NT2/D1 (cell line): ENCODE results near the gene DYRK1A.

Experiments
- DNase-seq: peaks from one replicate; pipeline ENCODE4 v3.0.0-alpha.2; 2011; ENCODE audit warnings: low read depth, low spot score
- H3K27me3 ChIP-seq: 2 replicates; pipeline ENCODE4 v1.6.0; 2011; ENCODE audit warnings: mild to moderate bottlenecking; ENCODE audit not compliant: insufficient read length, insufficient read depth
- H3K36me3 ChIP-seq: 2 replicates; pipeline ENCODE4 v1.6.1; 2011; ENCODE audit warnings: mild to moderate bottlenecking, low read length, mixed read lengths; ENCODE audit not compliant: insufficient read depth, insufficient read length
- H3K4me1 ChIP-seq: 2 replicates; pipeline ENCODE4 v1.5.1; 2011; ENCODE audit not compliant: insufficient read depth, insufficient read length
- H3K4me3 ChIP-seq: 2 replicates; pipeline ENCODE4 v1.5.1; 2011; ENCODE audit warnings: low read depth; ENCODE audit not compliant: insufficient read length
- H3K9ac ChIP-seq: 2 replicates; pipeline ENCODE4 v1.6.0; 2011; ENCODE audit warnings: low read depth; ENCODE audit not compliant: insufficient read length
- H3K9me3 ChIP-seq: 2 replicates; pipeline ENCODE4 v1.5.1; 2011; ENCODE audit warnings: mild to moderate bottlenecking, low read length; ENCODE audit not compliant: insufficient read depth
- SUZ12 ChIP-seq: IDR thresholded peaks from 2 replicates; pipeline ENCODE4 v1.6.1; 2011; ENCODE audit not compliant: insufficient read length, insufficient read depth; ENCODE audit errors: extremely low read depth
- YY1 ChIP-seq: IDR thresholded peaks from 2 replicates; pipeline ENCODE4 v1.6.1; 2011; ENCODE audit not compliant: insufficient read length, insufficient read depth
- ZNF274 ChIP-seq: IDR thresholded peaks from 2 replicates; pipeline ENCODE4 v1.6.1; 2011; ENCODE audit warnings: mild to moderate bottlenecking, low read depth, low read length

DYRK1A gene

DNA sequence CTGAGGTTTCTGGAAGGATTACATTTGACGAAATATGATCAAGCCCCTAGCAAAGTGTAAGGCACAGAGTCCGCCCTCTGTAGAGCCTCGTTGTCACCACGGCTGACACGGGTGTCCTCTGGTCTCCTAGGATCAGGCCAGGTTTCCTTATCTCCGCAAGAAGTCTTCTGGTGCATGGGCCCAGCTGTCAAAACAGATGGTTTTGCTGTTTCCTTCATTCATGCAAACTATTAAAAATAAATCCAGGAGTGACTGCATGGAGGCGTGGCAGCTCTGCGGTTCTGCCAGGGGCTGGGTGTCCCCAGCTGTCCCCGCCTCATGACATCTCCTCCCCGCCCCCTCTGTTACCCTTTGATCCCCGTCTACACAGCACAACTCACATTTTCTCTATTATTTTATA, 209.0 kb downstream of the DYRK1A start:
- Histone ChIP-seq H3K9ac (no peak overlapping the region), H3K27me3 (no peaks in the 10 kb centered on the region), H3K36me3 (no peaks in the 10 kb centered on the region), H3K9me3 (peaks cover 31% of the 10 kb centered on the region), H3K4me3 (no peak overlapping the region), H3K4me1 (no peaks in the 10 kb centered on the region)
- no peak for TF ChIP-seq YY1
- TF ChIP-seq ZNF274 = no peak
- no peak for TF ChIP-seq SUZ12
- DNase-seq = no peak
